OCI-LY3 (cell line): Measurements from ENCODE around the gene KLHL2.

Experiments used
- EZH2phosphoT487 ChIP-seq: fragments of 200-600 bp; shearing (Covaris generic); IDR thresholded peaks from 2 replicates; pipeline ENCODE4 v1.6.1; 2018; ENCODE audit warnings: antibody characterized with exemption, mixed run types, low read depth
- TF ChIP-seq, protein P1 (sequence below): fragments of 200-600, 300-600 bp; sonication (generic); IDR thresholded peaks from 2 replicates; pipeline ENCODE4 v1.5.1; 2014; ENCODE audit warnings: antibody characterized with exemption, low read length, low read depth

GRCh38 chr4:165288639-165289422, 81.5 kb downstream of the KLHL2 start:
- TF ChIP-seq, protein P1, sequence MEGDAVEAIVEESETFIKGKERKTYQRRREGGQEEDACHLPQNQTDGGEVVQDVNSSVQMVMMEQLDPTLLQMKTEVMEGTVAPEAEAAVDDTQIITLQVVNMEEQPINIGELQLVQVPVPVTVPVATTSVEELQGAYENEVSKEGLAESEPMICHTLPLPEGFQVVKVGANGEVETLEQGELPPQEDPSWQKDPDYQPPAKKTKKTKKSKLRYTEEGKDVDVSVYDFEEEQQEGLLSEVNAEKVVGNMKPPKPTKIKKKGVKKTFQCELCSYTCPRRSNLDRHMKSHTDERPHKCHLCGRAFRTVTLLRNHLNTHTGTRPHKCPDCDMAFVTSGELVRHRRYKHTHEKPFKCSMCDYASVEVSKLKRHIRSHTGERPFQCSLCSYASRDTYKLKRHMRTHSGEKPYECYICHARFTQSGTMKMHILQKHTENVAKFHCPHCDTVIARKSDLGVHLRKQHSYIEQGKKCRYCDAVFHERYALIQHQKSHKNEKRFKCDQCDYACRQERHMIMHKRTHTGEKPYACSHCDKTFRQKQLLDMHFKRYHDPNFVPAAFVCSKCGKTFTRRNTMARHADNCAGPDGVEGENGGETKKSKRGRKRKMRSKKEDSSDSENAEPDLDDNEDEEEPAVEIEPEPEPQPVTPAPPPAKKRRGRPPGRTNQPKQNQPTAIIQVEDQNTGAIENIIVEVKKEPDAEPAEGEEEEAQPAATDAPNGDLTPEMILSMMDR = no peak
- no peak for TF ChIP-seq EZH2phosphoT487
